ENCODE data around the gene DSP. TPM values are rescaled to one million over a fixed set of nuclear protein-coding genes. Genes with fewer than 3 reads are reported as not detected.

DSP gene
- total RNA-seq, 1 donor from 2014 or later, result 109 TPM

DNA sequence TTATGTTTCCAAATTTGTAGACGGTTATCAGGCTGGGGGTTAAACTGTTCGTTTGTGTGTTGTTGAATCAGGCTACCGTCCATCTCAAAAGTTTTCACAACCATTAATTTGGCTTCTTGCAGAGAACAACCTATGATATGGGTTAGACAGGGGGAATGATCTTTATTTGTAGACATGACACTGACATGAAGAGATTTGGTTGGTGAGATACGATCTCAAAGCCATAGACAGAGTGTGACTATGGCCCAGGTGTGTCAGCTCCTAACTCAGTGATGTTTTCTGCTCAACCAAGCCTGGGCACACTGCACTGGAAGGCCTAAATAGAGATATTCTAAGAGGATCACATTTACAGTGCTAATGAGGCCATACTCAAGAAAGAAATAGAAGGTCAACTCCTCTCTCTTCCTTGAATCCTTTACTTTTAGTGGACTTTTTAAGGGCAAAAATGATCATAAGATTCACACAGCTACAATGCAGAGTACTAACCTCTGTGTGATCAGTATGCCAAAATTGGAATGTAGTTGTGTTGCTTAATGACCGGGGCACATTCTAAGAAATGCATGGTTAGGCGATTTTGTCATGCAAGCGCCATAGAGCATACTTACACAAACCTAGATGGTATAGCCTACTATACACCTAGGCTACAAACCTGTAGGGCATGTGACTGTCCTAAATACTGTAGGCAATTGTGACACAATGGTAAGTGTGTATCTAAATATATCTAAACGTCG lies 30.9 kb downstream of the DSP start:
- DNase-seq (ENCODE audit: low spot score), result no peak
- H3K4me3 Mint-ChIP-seq (ENCODE audit: unreplicated experiment), result no peak overlapping the region
- TF ChIP-seq, protein P1, sequence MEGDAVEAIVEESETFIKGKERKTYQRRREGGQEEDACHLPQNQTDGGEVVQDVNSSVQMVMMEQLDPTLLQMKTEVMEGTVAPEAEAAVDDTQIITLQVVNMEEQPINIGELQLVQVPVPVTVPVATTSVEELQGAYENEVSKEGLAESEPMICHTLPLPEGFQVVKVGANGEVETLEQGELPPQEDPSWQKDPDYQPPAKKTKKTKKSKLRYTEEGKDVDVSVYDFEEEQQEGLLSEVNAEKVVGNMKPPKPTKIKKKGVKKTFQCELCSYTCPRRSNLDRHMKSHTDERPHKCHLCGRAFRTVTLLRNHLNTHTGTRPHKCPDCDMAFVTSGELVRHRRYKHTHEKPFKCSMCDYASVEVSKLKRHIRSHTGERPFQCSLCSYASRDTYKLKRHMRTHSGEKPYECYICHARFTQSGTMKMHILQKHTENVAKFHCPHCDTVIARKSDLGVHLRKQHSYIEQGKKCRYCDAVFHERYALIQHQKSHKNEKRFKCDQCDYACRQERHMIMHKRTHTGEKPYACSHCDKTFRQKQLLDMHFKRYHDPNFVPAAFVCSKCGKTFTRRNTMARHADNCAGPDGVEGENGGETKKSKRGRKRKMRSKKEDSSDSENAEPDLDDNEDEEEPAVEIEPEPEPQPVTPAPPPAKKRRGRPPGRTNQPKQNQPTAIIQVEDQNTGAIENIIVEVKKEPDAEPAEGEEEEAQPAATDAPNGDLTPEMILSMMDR (IDR thresholded peaks at IDR 0.05; ENCODE audit: unreplicated experiment), result no peak
- no peaks in the 10 kb centered on the region for H3K27me3 Mint-ChIP-seq (ENCODE audit: unreplicated experiment)
- H3K9me3 Mint-ChIP-seq (ENCODE audit: unreplicated experiment), result no peaks in the 10 kb centered on the region
- H3K4me1 Mint-ChIP-seq (ENCODE audit: unreplicated experiment), result no peaks in the 10 kb centered on the region
- H3K36me3 Mint-ChIP-seq (ENCODE audit: low read depth, unreplicated experiment), result peaks cover 42% of the 10 kb centered on the region
- no peak overlapping the region for H3K27ac Mint-ChIP-seq (ENCODE audit: unreplicated experiment)

- H3K27me3 Mint-ChIP-seq (ENCODE audit: unreplicated experiment), result no peaks in the 10 kb centered on the region
- DNase-seq (ENCODE audit: low spot score), result no peak
- no peaks in the 10 kb centered on the region for H3K4me1 Mint-ChIP-seq (ENCODE audit: unreplicated experiment)
- H3K9me3 Mint-ChIP-seq (ENCODE audit: unreplicated experiment), result no peaks in the 10 kb centered on the region
- peaks cover 34% of the 10 kb centered on the region for H3K36me3 Mint-ChIP-seq (ENCODE audit: low read depth, unreplicated experiment)
- H3K4me3 Mint-ChIP-seq (ENCODE audit: unreplicated experiment), result no peak overlapping the region
- TF ChIP-seq, protein P1 (IDR thresholded peaks at IDR 0.05; ENCODE audit: unreplicated experiment), result no peak
- H3K27ac Mint-ChIP-seq (ENCODE audit: unreplicated experiment), result no peak overlapping the region
Observed at GRCh38 chr6:7574500-7574899, 33.0 kb downstream of the DSP start.

GRCh38 chr6:7578516-7578915 lies 37.0 kb downstream of the DSP start:
- TF ChIP-seq, protein P1 (IDR thresholded peaks at IDR 0.05; ENCODE audit: unreplicated experiment), result no peak
- Mint-ChIP-seq H3K4me1 (ENCODE audit: unreplicated experiment) (no peaks in the 10 kb centered on the region), H3K36me3 (ENCODE audit: low read depth, unreplicated experiment) (peaks cover 31% of the 10 kb centered on the region), H3K4me3 (ENCODE audit: unreplicated experiment) (no peak overlapping the region), H3K27me3 (ENCODE audit: unreplicated experiment) (no peaks in the 10 kb centered on the region), H3K27ac (ENCODE audit: unreplicated experiment) (no peak overlapping the region), H3K9me3 (ENCODE audit: unreplicated experiment) (no peaks in the 10 kb centered on the region)
- no peak for DNase-seq (ENCODE audit: low spot score)

DNA sequence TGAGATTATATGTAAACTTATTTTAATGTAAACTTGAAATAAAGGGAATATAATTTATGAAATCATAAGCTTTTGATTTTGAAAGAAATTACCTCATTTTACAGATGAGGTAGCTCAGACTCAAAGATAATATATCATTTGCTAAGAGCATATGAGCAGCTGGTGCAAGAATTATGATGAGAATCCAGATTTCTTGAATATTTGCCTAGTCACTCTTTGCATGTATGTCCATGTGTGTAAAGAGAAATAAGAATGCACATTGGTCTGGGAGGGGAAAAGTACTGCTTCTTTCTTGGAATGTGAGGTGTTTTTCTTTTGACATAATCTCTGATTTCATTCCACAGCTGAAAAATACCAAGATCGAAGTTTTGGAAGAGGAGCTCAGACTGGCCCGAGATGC lies 37.5 kb downstream of the DSP start:
- H3K4me1 Mint-ChIP-seq (ENCODE audit: unreplicated experiment), result no peaks in the 10 kb centered on the region
- H3K27ac Mint-ChIP-seq (ENCODE audit: unreplicated experiment), result no peak overlapping the region
- no peaks in the 10 kb centered on the region for H3K9me3 Mint-ChIP-seq (ENCODE audit: unreplicated experiment)
- peaks cover 33% of the 10 kb centered on the region for H3K36me3 Mint-ChIP-seq (ENCODE audit: low read depth, unreplicated experiment)
- TF ChIP-seq, protein P1 (IDR thresholded peaks at IDR 0.05; ENCODE audit: unreplicated experiment), result no peak
- no peak for DNase-seq (ENCODE audit: low spot score)
- no peaks in the 10 kb centered on the region for H3K27me3 Mint-ChIP-seq (ENCODE audit: unreplicated experiment)
- H3K4me3 Mint-ChIP-seq (ENCODE audit: unreplicated experiment), result no peak overlapping the region

GRCh38 chr6:7579851-7580250 lies 38.4 kb downstream of the DSP start:
- no peaks in the 10 kb centered on the region for H3K4me1 Mint-ChIP-seq (ENCODE audit: unreplicated experiment)
- H3K36me3 Mint-ChIP-seq (ENCODE audit: low read depth, unreplicated experiment), result peaks cover 38% of the 10 kb centered on the region
- no peaks in the 10 kb centered on the region for H3K9me3 Mint-ChIP-seq (ENCODE audit: unreplicated experiment)
- DNase-seq (ENCODE audit: low spot score), result no peak
- TF ChIP-seq, protein P1 (IDR thresholded peaks at IDR 0.05; ENCODE audit: unreplicated experiment), result no peak
- no peak overlapping the region for H3K27ac Mint-ChIP-seq (ENCODE audit: unreplicated experiment)
- no peak overlapping the region for H3K4me3 Mint-ChIP-seq (ENCODE audit: unreplicated experiment)
- H3K27me3 Mint-ChIP-seq (ENCODE audit: unreplicated experiment), result no peaks in the 10 kb centered on the region
